GM19438 (cell line): ENCODE data around the gene LZTFL1.

Experiments used
- ATAC-seq: cut with Tn5 transposase; IDR thresholded peaks from one replicate; pipeline ENCODE4 v1.9.1; 2021; ENCODE audit warnings: low read depth; ENCODE audit not compliant: unreplicated experiment

LZTFL1 gene

DNA sequence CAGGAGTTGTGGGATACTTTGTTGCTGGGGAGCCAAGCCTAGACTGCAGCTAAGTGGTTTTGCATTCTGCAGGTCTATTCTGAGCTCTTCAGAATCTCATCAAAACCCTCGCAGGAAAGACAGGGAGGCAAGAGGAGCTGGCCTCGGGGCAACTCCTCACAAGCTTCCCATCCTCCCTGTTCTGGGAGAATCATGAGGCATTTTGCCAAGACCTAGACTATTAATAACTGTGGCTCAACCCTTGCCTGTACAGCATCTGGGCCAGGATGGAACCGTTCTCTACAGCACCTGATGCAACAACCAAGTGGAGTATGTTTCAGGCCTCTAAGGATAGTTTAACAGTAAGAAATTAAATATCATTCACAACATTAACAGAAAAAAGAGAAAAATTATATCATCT lies 25.4 kb downstream of the LZTFL1 start:
- no peak for ATAC-seq

- no peak for ATAC-seq
Observed at GRCh38 chr3:45814322-45814721, 27.6 kb downstream of the LZTFL1 start.

GRCh38 chr3:45807681-45808540 lies 34.0 kb downstream of the LZTFL1 start:
- ATAC-seq, result no peak

- ATAC-seq, result no peak
Observed at GRCh38 chr3:45807133-45807532, 34.8 kb downstream of the LZTFL1 start.

GRCh38 chr3:45806072-45806471 lies 35.8 kb downstream of the LZTFL1 start:
- no peak for ATAC-seq

DNA sequence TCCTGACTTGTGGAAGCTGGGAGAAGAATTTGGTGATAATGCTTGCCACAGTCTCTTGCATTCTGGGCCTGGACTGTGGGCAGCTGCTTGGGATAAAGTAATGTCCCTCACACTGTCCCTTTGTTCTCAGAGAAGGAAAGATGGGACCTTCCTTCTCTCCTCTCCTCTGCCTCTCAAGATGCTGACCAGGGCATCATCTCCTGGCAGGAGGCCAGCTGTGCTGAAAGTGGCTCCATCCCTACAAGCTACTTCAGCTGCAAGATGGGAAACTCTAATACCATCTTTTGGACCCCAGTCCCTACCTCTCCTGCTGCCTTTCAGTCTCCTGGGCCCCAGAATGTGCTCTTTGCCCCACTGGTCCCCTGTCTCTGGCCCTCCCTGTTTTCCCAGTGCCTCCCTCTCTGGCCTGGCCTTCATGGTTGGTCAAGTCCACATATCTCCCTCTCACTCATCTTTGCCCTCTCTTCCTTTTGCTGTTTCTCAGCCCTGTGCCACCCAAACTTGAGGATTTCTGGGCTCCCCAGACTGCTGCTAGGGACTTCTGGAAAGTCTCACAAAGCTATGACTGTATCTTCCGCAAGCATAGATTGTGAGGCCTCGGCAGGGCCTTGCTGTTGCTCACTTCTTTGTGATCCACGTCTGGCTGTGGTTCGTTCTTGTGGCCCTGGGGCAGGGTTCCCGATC lies 38.5 kb downstream of the LZTFL1 start:
- ATAC-seq, result no peak

DNA sequence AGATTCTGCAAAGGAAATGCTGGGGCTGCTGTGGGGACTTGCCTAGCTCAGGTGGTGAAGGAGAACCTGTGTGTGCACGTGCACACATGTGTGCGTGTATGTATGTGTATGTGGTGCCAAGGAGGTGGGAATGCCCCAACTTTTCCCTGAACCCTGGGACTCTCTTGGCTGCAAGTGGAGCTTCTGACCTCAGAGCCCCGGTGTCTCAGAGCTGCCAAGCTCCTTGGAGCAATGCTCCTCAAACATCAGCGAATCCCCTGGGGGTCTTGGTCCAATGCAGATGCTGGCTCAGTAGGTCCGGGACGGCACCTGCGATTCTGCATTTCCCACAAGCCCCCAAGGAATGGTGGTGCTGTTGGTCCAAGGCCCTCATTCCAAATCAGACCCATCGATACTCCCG lies 39.8 kb downstream of the LZTFL1 start:
- no peak for ATAC-seq

GRCh38 chr3:45800611-45801010 lies 41.3 kb downstream of the LZTFL1 start:
- no peak for ATAC-seq

- ATAC-seq, result no peak
Observed at GRCh38 chr3:45799586-45799985, 42.3 kb downstream of the LZTFL1 start.

DNA sequence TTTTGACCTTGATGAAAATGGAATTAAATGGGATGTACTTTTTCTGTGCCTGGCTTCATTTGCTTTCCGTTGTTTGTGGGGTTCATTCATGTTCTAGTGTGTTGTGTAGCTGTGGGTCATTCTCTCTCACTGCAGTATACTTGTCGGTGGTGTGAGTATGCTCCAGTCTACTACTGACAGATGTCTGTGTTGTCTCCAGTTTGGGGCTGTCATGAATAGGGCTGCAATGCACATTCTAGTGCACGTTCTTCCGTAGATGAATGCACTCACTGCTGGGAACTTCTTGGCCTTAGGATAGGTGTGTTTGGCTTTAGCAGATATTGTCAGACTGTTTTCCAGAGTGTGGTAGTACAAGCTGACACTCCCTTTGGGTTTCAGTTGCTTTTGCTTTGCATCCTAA lies 43.9 kb downstream of the LZTFL1 start:
- no peak for ATAC-seq

DNA sequence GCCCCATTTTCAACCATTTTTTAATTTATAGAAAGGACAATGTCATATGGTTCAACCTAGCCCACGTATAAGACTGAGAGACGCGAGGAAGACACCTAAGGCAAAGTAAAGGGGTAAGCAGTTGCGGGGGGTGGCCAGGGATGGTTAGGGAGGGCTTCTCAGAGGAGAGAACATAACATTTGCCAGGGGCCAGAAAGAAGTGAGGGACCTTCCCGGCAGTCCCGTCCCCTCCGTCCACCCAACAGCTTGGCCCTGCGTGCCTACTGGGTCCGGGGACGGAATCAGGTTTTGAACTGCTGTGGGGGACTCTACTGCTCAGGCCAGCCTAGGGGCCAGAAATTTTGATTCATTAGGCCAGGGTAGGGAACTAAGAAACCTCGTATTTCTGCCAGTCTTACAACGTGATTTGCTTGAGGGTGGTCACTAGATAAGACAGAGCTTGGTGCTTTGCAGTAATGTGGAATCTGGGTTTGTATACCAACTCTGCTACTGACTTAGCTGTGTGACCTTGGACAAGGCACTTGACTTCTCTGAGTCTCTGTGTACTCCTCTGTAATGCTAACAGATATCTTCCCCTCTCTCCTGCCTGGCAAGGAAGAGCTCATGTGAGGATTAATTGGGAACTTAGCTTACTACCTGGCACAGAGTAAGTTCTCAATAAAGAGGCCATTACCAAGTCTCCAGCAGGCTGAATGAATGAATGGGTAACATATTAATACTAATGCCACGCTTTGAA lies 44.8 kb downstream of the LZTFL1 start:
- no peak for ATAC-seq

- no peak for ATAC-seq
Observed at GRCh38 chr3:45795882-45796765, 45.8 kb downstream of the LZTFL1 start, which contains the start of gene SLC6A20. TSS of gene SLC6A20 (minus strand) at chr3:45796536. CDS start at chr3:45796419, 117 bp downstream.

- no peak for ATAC-seq
Observed at GRCh38 chr3:45795509-45795881, 46.4 kb downstream of the LZTFL1 start.

- no peak for ATAC-seq
Observed at GRCh38 chr3:45794660-45795059, 47.3 kb downstream of the LZTFL1 start.

DNA sequence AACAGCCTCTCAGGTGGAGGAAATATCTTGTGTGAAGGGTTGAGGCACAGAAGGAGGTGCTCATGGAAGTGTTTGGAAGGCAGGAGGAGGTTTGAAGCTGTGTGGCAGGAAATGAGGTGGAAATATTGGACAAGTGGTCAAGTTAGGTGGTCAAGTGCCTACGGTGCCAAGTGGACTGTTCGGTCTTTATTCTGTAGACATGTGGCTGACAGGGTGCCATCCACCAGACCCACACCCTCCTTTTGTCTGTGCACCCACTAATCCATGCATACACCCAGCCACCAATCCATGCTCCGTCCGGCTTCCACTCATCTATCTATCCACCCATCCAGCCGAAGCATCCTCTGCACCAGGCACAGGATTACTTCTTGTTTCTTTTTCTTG lies 47.8 kb downstream of the LZTFL1 start:
- no peak for ATAC-seq

DNA sequence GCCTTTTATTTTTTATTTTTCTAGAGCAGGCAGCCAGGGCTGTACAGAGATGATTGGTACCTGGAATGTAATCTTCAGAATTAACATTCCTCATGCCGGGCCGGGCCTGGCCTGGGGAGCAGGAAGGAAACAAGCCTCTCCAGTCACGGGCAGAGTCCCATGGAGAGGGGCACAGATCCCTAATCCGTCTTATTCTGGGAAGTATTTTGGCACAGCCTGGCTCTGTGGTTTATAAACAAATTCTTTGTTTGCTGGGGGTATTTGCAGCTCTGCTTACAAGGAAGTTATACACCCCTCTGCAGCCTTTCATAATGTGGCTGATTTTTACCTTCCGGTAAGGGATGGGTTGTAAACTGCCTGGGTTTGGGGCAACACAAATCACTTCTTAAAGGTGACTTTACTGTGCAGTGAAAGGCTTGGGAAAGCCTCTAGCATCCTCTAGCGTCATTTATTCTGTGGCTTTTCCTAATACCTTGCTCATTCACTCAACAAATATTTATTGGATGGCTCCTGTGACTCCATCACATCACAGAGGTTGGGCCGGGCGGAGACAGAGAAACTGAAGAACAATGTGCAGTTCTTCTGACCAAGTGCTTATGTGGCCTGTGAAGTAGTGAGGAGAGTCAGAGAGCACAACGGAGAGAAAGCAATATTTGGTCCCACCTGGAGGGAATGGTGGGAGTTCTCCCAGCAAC lies 48.3 kb downstream of the LZTFL1 start:
- ATAC-seq, result no peak

- ATAC-seq, result no peak
Observed at GRCh38 chr3:45792516-45793172, 49.3 kb downstream of the LZTFL1 start.

DNA sequence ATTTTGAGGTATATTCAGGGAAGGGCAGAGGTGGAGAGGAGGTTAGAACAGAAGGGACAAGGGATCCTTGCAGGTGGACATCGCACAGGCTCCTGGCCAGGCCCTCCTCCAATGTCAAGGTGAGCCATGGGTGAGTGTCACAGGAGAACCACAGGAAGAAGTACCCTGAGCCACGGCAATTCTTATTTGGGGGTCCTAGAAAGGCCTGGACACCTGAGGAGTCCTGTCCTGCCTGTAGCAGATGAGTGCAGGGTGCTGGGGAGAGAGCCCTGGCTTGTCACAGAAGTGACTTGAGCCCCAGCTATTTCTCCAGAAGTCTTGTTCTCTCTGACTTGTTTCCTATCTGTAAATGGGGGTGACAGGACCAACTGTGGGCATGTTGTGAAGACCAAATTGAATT lies 49.9 kb downstream of the LZTFL1 start:
- ATAC-seq, result no peak

GRCh38 chr3:45790596-45790995 lies 51.3 kb downstream of the LZTFL1 start:
- ATAC-seq, result no peak
